G401 (cell line): Measurements from ENCODE around the gene LYSMD3. TPM values are rescaled to one million over a fixed set of nuclear protein-coding genes. Genes with fewer than 3 reads are reported as not detected.

Experiments used
- total RNA-seq: library from RNA; depleted of rRNA; stranded (reverse); fragments of >200 nt; shearing (Covaris generic); gene quantifications from 2 replicates; pipeline ENCODE4 v1.2.3, GENCODE V29; 2014; rRNA removed

Gene LYSMD3
- total RNA-seq, 1 experiment from 2014 or later = 6.2 TPM

Other genes starting within 250 kb of the LYSMD3 start
- gene CETN3, start 119.8 kb downstream of the LYSMD3 start, total RNA-seq = 20.2 and 48.4 TPM in 2 replicates
- gene MBLAC2, start 54.8 kb downstream of the LYSMD3 start, total RNA-seq = 4.3 and 5.5 TPM in 2 replicates
- gene POLR3G, start 54.7 kb downstream of the LYSMD3 start, total RNA-seq = 2.8 and 16.3 TPM in 2 replicates
- gene ADGRV1, start 29.2 kb upstream of the LYSMD3 start, total RNA-seq = not detected in 2 replicates